Hepatocyte (in vitro differentiated cells): ENCODE results near the gene ATP8B4.

ENCODE experiments used
- CTCF ChIP-seq: fragments of 200-600 bp; sonication (generic); IDR thresholded peaks from 2 replicates; pipeline ENCODE4 v1.5.1; 2016; ENCODE audit warnings: antibody characterized with exemption, mild to moderate bottlenecking; ENCODE audit not compliant: poor library complexity
- EZH2 ChIP-seq: fragments of 200-600 bp; sonication (generic); IDR thresholded peaks from 2 replicates; pipeline ENCODE4 v1.6.1; 2016; ENCODE audit warnings: antibody characterized with exemption, mild to moderate bottlenecking, borderline replicate concordance
- EZH2phosphoT487 ChIP-seq: fragments of 200-600 bp; sonication (generic); IDR thresholded peaks from one replicate; pipeline ENCODE4 v1.6.1; 2018; ENCODE audit warnings: antibody characterized with exemption, mild to moderate bottlenecking, low read depth, moderate library complexity; ENCODE audit not compliant: unreplicated experiment, severe bottlenecking

DNA sequence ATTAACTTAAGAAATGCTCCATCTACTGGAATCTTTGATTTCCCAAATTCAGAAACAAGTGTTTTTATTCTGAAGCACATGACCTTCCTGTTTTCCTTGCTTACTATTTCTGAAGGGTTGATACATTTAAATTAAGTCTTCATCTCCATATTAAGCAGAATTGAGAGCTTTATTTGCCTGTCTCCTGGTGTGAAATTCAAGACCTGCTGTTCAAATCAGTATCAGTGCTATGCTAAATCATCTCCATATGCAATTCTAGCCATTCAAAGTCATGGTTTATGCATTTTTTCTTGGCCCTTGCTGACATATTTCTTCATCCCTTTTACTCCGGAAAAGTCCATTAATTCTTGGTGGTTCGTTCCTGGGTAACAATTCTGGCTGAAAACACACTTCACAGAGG lies 195.4 kb downstream of the ATP8B4 start:
- TF ChIP-seq CTCF: no peak
- no peak for TF ChIP-seq EZH2phosphoT487
- no peak for TF ChIP-seq EZH2
